GM12872 (cell line): Measurements from ENCODE around the gene FRMD5.

Experiments used
- TF ChIP-seq, protein P1 (sequence below): IDR thresholded peaks from 3 replicates; pipeline ENCODE4 v1.5.1; 2011; ENCODE audit warnings: low read depth, mild to moderate bottlenecking, low read length, moderate library complexity; ENCODE audit not compliant: insufficient read depth

FRMD5 gene

DNA sequence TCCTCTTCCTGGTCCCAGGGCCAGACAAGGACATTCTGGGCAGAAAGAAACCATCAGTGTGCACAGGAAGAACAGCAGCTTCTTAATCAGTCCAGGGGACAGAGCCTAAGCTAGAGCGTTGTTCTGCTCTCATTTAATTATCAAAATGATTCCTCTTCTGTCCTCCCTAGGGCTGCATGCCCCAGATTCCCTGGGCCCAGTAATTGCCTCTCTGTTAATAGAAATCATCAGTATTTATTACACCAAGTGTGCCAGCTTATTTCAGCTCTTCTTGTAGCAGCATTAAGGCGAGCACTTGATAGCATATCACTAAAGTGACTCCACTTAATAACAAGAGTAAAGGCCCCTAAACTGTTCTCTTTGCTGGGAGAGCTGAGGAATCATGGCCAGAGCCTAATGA, 296.2 kb downstream of the FRMD5 start:
- TF ChIP-seq, protein P1, sequence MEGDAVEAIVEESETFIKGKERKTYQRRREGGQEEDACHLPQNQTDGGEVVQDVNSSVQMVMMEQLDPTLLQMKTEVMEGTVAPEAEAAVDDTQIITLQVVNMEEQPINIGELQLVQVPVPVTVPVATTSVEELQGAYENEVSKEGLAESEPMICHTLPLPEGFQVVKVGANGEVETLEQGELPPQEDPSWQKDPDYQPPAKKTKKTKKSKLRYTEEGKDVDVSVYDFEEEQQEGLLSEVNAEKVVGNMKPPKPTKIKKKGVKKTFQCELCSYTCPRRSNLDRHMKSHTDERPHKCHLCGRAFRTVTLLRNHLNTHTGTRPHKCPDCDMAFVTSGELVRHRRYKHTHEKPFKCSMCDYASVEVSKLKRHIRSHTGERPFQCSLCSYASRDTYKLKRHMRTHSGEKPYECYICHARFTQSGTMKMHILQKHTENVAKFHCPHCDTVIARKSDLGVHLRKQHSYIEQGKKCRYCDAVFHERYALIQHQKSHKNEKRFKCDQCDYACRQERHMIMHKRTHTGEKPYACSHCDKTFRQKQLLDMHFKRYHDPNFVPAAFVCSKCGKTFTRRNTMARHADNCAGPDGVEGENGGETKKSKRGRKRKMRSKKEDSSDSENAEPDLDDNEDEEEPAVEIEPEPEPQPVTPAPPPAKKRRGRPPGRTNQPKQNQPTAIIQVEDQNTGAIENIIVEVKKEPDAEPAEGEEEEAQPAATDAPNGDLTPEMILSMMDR = no peak

DNA sequence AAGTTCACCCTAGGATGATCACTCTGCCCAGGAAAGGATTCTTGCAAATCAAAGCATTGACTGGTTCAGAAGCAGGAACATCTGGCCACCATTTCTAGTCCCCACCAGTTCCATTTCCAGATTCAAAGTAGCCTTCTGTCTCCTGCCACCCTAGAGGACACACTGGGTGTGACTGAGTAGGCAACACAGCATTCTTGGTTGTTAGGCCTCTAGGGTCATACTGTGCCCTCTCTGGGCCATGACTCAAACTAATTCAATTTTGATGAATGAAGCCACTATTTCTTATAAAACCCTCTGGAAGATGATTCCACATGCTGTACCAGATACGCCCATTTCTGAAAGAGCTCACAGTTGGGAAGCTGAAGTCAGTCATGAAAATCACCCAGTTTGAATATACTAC, 298.5 kb downstream of the FRMD5 start:
- TF ChIP-seq, protein P1 = no peak

DNA sequence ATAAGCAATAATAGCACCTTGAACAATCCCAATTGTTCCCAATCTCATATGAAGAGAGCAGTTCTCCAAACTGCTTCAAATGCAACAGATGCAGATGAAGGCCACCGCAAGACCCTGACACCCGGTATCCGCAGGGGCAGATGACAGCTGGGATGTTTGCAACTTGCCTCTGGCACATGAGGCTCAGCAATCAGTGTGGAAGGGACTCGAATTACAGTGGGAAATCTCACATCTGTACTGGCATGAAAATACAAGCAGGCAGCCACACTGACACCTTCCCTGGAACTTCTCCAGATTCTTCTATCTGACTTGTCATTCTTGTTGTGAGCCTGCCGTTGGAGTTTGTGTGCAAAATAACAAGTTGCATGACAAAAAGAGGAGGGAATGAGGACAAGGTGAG, 299.5 kb downstream of the FRMD5 start:
- TF ChIP-seq, protein P1 = no peak

DNA sequence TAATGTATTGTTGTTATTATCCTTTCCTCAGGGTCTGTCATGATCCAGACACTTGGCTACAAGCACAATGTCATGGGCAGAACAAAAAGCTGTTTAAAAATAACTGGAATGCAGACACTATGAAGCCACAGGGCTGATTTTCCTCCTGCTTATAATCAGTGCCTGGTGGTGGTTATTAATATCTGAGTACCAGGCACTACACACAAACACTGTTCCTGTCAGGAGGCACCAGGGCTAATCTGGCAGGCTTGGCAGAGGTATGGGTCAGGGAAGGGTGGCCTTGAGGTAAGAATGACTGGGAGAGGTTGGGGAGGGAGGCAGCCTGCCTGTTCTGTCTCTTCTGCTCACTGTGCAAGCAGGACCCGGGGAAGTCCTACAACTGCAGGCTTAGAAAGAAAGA, 301.1 kb downstream of the FRMD5 start:
- TF ChIP-seq, protein P1 = no peak

DNA sequence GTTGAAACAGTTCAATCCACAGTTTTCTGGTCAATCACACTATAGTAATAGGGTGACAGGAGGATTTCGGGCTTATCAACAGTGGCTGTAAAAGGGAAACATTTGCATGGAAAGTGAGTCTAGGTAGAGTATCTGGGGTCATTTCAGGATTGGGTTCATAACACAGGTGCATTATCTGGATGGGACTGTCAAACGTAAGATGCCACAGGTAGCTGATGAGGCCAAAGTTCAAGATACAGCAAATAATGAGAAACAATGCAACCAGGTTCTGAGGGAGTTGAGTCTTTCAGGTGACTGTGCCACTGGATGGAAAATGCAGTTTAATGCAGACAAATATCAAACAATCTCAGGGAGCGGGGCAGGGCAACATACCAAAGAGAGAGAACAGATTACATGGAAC, 306.0 kb downstream of the FRMD5 start:
- TF ChIP-seq, protein P1 = no peak

DNA sequence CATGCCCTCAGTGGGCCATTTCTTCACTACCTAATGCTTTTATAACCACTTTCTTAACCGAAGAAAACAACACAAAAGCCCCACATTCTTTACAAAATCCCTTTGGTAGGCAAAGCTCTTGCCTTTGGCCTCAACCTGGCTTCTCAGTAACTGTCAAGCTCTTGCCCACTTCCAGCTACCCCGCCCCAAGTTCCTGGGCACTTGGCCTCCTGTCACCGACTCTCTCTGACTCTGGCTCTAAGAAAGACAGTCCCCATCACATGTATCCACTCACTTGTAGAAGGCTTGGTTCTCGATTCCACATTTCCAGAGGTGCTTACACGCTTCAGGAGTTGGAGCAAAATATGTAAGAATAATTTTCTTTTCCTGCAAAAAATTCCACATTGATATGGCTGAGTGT, 307.2 kb downstream of the FRMD5 start:
- TF ChIP-seq, protein P1 = no peak

DNA sequence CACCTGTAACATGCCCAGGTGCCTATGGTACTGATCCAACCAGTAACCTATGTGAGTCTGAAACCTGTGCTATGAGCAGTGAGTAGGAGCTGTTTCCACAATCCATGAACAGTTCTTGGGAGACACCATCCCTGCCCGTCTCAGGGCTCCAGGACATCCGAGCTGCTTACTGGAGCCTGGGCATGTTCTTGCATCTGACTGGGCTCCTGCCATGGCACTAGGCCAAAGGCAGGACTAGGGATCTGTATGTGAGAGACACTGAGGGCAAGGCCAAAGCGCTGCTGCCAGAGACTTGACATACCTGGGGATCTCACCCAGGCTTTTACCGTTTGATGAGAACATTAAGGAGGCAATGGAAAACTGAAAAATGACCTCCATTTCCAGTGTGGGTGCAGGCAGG, 308.5 kb downstream of the FRMD5 start:
- TF ChIP-seq, protein P1 = no peak

DNA sequence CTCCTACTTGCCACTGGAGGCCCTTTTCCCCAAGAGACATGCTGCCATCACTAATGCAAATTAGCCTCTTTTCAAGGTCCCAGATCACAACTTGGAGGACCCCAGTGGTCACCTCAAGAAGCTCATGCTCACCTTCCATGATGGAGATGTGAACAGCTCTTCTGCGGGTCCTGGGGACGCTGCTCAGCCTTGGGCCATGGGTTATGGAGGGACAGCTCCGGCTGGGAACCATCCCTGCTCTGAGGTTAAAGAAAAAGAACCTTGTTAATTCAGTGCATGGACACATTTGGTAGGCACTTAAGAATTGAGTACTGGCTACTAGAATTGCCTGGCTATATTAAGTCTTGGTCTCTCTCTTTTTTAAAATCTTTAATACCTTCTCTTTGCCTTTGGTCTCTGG, 311.5 kb downstream of the FRMD5 start:
- TF ChIP-seq, protein P1 = no peak
